Measurements from ENCODE around the gene GALNT18. TPM values are rescaled to one million over a fixed set of nuclear protein-coding genes. Genes with fewer than 3 reads are reported as not detected.

The GALNT18 gene
- total RNA-seq, 2 experiments from 2014 or later: 6.8 to 7.4 TPM

DNA sequence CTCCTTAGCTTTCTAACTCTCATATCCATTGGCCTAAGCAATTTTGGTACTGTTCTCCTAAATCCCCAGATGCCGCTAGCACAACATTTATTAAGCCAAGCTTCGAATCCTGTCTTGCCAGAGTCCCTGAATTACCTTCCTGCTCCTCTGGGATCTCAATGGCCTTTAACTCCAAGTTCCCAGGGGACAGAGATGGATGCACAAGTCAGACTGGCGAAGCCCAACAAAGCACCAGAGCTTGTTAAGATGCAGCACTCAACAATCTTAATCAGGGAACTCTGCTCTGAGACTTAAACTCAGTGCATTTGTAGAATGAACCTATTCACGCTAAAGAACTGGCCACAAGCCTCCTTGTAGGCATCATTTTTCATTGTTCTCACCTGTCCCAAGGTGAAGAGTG lies 9.4 kb downstream of the GALNT18 start:
- DNase-seq: no peak
- no peak overlapping the region for H3K4me3 Mint-ChIP-seq
- no peak for ATAC-seq
- ChIA-PET CTCF (interaction anchor here (1.1 kb wide), 1 partner anchor 10 kb away, joined by 3 read pairs; no protein-coding TSS in a partner anchor), POLR2A (no interaction called here)
- peaks cover 14% of the 10 kb centered on the region for H3K27me3 Mint-ChIP-seq
- no peak overlapping the region for H3K27ac Mint-ChIP-seq
- H3K9me3 Mint-ChIP-seq: no peaks in the 10 kb centered on the region
- TF ChIP-seq, protein P1, sequence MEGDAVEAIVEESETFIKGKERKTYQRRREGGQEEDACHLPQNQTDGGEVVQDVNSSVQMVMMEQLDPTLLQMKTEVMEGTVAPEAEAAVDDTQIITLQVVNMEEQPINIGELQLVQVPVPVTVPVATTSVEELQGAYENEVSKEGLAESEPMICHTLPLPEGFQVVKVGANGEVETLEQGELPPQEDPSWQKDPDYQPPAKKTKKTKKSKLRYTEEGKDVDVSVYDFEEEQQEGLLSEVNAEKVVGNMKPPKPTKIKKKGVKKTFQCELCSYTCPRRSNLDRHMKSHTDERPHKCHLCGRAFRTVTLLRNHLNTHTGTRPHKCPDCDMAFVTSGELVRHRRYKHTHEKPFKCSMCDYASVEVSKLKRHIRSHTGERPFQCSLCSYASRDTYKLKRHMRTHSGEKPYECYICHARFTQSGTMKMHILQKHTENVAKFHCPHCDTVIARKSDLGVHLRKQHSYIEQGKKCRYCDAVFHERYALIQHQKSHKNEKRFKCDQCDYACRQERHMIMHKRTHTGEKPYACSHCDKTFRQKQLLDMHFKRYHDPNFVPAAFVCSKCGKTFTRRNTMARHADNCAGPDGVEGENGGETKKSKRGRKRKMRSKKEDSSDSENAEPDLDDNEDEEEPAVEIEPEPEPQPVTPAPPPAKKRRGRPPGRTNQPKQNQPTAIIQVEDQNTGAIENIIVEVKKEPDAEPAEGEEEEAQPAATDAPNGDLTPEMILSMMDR (IDR thresholded peaks at IDR 0.05): no peak
- intact Hi-C loops (cut with micrococcal nuclease): no loop called here
- peaks cover 2% of the 10 kb centered on the region for H3K4me1 Mint-ChIP-seq (ENCODE audit: low read depth)
- no peaks in the 10 kb centered on the region for H3K36me3 Mint-ChIP-seq (ENCODE audit: low read depth)

DNA sequence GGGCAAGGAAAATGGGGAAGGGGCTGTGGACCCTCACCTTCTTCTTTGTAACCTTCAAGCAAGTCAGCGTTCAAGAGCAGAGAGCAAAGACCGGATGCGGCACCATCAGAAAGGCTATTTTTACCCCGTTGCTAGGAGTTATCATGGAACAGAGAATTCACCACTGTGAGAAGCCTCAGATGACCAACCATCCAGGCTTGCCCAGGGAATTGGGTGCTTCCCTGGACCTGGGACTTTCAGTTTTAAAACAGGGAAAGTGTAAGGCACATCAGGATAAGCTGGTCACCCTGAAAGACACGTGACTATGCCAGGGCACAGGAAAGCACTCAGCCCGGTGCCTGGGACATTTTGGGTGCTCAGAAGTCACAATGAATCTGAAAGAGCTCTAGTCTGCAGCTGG lies 10.4 kb downstream of the GALNT18 start:
- ChIA-PET POLR2A (no interaction called here), CTCF (no interaction called here)
- TF ChIP-seq, protein P1 (IDR thresholded peaks at IDR 0.05): no peak
- DNase-seq (no peak), ATAC-seq (no peak)
- Mint-ChIP-seq H3K27ac (no peak overlapping the region), H3K9me3 (no peaks in the 10 kb centered on the region), H3K4me1 (ENCODE audit: low read depth) (peaks cover 2% of the 10 kb centered on the region), H3K4me3 (no peak overlapping the region), H3K36me3 (ENCODE audit: low read depth) (no peaks in the 10 kb centered on the region), H3K27me3 (peaks cover 14% of the 10 kb centered on the region)
- intact Hi-C loops (cut with micrococcal nuclease): no loop called here

- ATAC-seq (no peak), DNase-seq (no peak)
- intact Hi-C loops (cut with micrococcal nuclease): no loop called here
- Mint-ChIP-seq H3K36me3 (ENCODE audit: low read depth) (no peaks in the 10 kb centered on the region), H3K4me3 (no peak overlapping the region), H3K9me3 (no peaks in the 10 kb centered on the region), H3K27ac (no peak overlapping the region), H3K27me3 (peaks cover 7% of the 10 kb centered on the region), H3K4me1 (ENCODE audit: low read depth) (peaks cover 2% of the 10 kb centered on the region)
- POLR2A ChIA-PET: no interaction called here
- TF ChIP-seq, protein P1 (IDR thresholded peaks at IDR 0.05): no peak
- CTCF ChIA-PET: no interaction called here
Measured at GRCh38 chr11:11608783-11609232, 13.0 kb downstream of the GALNT18 start.

- CTCF ChIA-PET: no interaction called here
- Mint-ChIP-seq H3K4me3 (no peak overlapping the region), H3K27me3 (peaks cover 7% of the 10 kb centered on the region), H3K4me1 (ENCODE audit: low read depth) (peaks cover 2% of the 10 kb centered on the region), H3K36me3 (ENCODE audit: low read depth) (no peaks in the 10 kb centered on the region), H3K9me3 (no peaks in the 10 kb centered on the region), H3K27ac (no peak overlapping the region)
- intact Hi-C loops (cut with micrococcal nuclease): no loop called here
- TF ChIP-seq, protein P1 (IDR thresholded peaks at IDR 0.05): no peak
- no peak for DNase-seq
- POLR2A ChIA-PET: no interaction called here
- ATAC-seq: no peak
Measured at GRCh38 chr11:11607772-11608171, 14.0 kb downstream of the GALNT18 start.

DNA sequence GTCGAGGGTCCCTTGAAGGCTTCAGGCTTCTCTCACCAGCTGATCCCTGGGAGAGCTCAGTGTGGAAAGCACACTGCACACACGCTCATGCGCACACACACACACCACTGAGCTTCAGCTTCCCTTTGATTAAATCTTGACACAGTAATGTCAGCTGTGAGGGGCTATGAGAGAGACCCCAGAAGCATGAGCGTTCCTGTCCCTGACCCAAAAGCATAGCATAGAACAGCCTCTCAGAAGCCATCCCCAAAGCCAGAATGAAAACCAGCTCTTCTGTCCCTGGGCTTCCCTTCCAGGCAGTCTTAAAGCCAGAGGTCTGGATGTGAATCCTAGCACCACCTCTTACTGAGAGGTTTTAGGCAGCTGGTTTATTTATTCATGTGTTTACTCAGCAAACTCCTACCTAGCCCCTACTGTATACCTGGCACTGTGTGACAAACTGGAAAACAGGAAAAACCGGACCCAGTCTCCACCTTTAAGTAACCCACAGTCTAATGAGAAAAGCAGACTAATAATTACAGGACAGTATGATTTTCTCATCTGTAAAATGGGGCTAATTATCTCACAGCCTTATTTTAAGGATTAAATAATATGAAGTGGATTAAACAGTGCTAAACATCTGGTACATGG lies 15.9 kb downstream of the GALNT18 start:
- H3K9me3 Mint-ChIP-seq: no peaks in the 10 kb centered on the region
- ATAC-seq (no peak), DNase-seq (no peak)
- peaks cover 3% of the 10 kb centered on the region for H3K27me3 Mint-ChIP-seq
- no peaks in the 10 kb centered on the region for H3K36me3 Mint-ChIP-seq (ENCODE audit: low read depth)
- H3K27ac Mint-ChIP-seq: no peak overlapping the region
- ChIA-PET CTCF (no interaction called here), POLR2A (no interaction called here)
- intact Hi-C loops (cut with micrococcal nuclease): no loop called here
- H3K4me3 Mint-ChIP-seq: no peak overlapping the region
- TF ChIP-seq, protein P1 (IDR thresholded peaks at IDR 0.05): no peak
- H3K4me1 Mint-ChIP-seq (ENCODE audit: low read depth): peaks cover 2% of the 10 kb centered on the region
